HG02884 (cell line): ENCODE measurements around the gene PADI3.

Source experiments
- ATAC-seq: cut with Tn5 transposase; IDR thresholded peaks from one replicate; pipeline ENCODE4 v1.9.1; 2021; ENCODE audit warnings: mild to moderate bottlenecking, moderate library complexity; ENCODE audit not compliant: unreplicated experiment

The PADI3 gene

GRCh38 chr1:17248781-17249180 lies at the start of gene PADI3:
Gene PADI3, plus strand, starts transcription at chr1:17249098. Its CDS starts 40 bp downstream, at chr1:17249138.
- ATAC-seq = no peak

GRCh38 chr1:17199267-17200044 lies 49.4 kb upstream of the PADI3 start:
- ATAC-seq = no peak

GRCh38 chr1:17200246-17200645 lies 48.7 kb upstream of the PADI3 start:
- no peak for ATAC-seq

GRCh38 chr1:17200756-17201155 lies 48.1 kb upstream of the PADI3 start:
- ATAC-seq = no peak

DNA sequence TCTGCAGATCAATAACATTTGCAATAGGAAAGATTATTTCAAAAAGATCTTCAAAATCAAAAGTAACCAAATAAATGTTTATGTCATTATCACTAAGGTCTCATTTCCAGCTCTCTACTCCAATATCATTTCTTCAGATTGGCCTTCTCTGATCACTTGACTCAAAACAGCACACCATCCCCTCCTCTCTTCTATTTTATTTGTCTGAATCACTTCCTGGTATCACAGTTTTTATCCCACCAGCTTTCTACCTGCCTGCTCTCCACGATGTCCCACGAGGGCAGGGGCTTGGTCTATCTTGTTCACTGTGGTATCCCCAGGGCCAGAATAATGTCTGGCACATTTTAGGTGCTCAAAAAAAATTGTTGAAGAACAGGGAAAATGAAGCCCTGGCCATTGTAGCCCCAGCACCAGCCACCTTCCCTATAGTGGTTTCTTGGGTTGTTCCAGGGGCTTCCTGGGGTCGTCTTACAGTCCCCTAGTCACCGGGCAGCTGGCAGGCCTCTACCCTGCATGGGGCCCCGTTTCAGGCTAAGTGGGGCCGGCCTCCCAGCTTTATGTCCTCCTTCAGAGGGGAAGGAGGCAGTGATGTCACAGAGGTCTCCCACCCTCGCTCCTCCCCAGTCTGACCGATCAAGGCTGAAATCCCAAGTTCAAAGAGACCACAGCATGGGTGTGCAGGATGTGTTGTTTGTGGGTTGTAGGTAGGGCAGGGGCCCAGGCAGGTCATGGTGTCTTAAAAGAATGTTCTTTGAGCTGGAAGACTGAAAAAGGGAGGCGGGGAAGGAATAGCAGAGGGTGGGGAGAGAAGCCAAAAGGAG lies 47.5 kb upstream of the PADI3 start:
- ATAC-seq = no peak

DNA sequence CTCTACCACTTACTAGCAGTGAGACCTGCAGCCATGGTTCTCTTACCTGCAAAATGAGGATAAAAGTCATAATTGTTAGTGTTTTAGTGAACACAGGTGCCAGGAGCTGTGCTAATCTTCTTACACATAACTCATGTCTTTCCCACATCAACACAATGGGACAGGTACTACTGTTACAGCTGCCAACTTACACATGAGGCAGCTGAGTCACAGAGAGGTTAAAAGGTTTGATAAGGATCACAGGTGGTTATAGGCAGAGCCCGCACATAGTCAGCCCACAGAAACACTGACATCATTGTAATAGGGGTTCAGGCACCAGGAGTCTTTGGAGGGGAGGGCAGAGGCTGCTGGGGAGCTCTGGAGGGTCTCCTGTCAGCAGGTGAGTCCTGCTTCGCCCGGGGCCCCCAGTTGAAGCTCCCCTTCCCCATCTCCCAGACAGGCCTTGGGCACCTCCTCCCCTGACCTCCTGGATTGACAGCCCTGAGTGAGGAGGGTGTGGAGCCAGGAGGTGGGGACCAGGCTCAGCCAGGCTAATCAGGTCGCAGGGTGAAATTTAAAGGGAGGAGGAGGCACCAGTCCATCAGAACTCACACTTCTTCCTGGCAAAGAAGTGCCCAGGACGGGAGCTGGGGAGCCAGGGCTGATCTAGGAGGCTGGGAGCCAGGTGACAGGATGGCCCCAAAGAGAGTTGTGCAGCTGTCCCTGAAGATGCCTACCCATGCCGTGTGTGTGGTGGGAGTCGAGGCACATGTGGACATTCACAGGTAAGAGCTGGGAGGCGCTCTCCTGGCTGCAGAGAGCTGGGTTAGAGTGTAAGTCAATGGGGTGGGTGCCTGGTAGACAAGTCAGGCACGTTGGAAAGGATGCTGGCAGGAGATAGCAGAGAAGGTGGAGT lies 44.1 kb upstream of the PADI3 start, which contains the start of gene PADI1:
PADI1 (plus strand) TSS at position 583 of the 895 bp plus-strand sequence; CDS start at position 673, 90 bp downstream.
- no peak for ATAC-seq

DNA sequence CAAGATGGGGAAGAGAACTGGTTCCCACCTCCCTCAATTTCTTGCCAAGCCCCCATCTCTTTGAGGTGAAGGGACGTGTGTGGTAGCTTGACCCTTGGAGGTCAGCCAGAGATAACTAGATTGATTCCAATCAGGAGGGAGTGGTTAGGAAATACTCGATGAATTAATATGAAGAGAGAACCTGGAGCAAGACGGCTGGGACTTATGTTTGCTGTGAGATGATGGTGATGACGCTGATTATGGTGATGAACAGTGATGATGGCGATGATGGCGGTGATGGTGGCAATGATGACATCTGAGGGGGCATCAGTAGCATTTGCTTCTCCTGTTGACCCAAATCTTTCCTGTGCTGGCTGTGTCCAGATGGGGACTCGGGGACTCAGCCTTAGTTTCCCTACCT lies 43.2 kb upstream of the PADI3 start:
- no peak for ATAC-seq

GRCh38 chr1:17206196-17206595 lies 42.7 kb upstream of the PADI3 start:
- no peak for ATAC-seq

DNA sequence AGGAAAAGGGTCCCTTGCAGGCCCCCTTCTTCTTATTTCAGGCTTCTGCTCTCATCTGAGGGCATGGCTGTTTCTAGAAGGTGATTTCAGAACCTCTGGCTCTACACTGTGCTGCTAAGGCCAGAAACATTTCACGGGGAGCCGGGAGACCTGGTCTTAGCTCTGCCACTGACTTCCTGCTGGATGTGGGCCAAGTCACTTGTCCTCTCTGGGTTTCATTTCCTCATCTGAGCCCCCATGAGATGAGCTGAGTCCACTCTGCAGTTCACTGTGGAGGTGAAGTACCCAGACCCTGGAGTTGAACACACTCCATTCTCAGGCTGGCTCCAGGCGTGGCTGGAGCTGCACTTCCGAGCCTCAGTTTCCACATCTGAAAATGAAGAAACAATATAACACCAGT lies 41.9 kb upstream of the PADI3 start:
- peak; percentile 55 for ATAC-seq

- no peak for ATAC-seq
These were observed 41.4 kb upstream of the PADI3 start for GRCh38 chr1:17207540-17207939.

DNA sequence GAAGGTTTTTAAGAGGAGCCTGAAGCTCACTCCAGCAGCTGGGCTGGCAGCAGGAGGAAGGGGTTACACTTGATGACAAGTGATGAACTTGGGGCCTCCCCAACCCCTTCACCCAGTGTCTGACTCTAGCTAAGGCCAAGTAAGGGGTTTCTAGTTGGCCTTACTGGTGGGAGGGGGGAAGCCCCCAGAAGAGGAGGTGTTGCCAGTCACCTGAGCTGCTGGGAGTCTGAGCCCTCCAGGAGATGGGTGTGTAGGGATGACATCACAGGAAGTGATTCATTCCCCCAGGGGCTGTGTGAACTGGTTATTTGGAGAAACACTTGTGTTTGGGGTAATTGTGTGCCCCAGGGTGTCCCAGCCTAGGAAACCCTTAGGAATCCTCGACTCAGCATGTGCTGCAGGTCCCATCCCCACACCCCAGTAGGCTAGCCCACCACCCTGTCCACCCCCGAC lies 40.9 kb upstream of the PADI3 start:
- no peak for ATAC-seq

DNA sequence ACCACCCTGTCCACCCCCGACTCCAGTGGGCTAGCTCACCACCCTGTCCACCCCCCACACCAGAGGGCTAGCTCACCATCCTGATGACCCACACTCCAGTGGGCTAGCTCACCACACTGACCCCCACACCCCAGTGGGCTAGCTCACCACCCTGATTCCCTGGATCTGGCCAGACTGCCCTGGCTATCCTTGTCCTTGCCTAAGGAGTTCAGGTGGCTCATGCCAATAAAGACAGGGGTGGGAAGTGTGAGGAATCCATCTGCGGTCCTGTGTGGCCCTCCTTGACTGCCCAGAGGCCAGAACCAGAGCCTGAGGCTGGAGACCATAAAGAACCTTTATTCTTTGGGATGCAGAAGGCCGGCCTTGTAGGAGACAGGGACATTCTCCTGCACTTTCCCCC lies 40.4 kb upstream of the PADI3 start:
- ATAC-seq = no peak

DNA sequence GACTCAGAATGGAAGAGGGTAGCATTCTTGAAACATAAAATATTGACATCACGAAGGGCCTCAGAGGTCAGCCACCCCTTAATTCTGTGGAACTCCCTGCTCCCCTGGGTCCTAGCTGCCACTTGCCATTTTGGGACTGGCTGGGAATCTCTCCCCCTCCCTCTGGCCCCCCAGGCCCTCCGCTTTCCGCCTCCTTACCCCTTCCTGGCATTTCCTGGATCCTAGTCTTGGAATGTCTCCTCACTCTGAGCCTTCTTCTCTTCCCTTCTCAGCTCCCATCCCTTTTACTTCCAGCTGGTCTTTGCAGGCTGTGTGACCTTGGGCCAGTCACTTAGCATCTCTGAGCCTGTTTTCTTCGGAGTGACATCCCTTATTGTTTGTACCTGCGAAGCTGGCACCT lies 39.5 kb upstream of the PADI3 start:
- no peak for ATAC-seq

DNA sequence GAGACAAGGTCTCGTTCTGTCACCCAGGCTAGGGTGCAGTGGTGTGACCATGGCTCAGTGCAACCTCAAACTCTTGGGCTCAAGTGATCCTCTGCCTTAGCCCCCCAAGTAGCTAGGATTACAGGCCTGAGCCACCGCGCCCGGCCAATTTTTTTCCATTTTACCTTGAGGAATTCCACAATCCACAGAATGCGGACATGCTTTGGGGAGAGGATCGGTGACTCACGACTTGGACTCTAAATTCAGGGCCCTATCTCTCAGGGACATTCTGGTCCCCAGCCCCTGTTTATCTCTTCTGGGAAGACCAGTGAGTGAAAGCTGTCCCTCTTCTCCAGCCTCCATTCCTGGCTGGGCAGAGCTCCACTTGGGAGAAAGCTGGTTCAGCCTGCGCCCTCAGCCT lies 38.7 kb upstream of the PADI3 start:
- no peak for ATAC-seq

- ATAC-seq = no peak
These were observed 37.5 kb upstream of the PADI3 start for GRCh38 chr1:17211377-17211776.

- ATAC-seq = no peak
These were observed 36.9 kb upstream of the PADI3 start for GRCh38 chr1:17212009-17212408.

GRCh38 chr1:17212487-17213121 lies 36.3 kb upstream of the PADI3 start:
- ATAC-seq = no peak

DNA sequence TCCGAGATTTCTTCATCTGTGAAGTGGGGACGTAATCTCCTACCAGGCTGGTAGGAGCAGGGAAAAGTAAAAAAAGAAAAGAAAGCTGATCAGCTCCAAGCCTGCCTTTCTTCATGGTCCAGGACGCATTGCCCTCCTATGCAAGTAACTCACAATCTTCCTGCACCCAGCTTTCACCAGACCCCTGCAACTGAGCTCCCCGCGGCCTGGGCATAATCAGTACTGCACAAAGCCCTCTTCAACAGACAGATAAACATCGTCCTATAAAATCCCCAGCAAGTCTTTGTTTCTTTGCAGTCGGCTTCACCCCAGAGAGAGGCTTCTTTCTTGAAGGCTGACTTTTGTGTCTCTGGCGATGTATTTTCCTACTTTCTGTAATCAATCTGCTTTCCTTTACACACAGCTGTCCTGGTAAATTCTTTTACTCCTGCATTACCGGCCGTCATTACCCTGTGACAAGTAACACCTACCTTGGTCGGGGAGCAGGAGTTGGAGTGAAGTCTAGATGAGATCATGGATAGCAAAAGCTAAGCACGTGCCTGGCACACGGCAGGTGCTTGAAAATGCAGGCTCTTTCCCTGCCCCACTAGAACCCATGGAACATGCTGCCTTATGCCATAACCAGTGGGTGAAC lies 35.6 kb upstream of the PADI3 start:
- no peak for ATAC-seq

DNA sequence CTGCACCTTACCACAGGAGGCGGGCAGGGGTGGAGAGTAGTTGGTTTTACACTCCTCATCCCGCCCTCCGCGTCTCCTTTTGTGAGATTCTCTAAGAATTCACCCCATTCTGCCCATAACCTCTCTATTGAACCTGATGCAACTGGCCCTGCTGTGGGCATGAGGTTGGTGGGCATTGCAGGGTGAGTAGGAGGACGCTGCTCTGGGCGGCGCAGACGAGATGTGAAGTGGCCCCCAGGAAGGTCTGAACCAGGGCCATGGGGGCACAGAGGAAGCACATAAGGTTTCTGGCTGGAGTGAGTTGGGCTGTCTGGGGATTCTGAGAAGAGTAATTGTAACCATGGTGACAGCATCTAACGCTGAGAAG lies 35.1 kb upstream of the PADI3 start:
- ATAC-seq = no peak

DNA sequence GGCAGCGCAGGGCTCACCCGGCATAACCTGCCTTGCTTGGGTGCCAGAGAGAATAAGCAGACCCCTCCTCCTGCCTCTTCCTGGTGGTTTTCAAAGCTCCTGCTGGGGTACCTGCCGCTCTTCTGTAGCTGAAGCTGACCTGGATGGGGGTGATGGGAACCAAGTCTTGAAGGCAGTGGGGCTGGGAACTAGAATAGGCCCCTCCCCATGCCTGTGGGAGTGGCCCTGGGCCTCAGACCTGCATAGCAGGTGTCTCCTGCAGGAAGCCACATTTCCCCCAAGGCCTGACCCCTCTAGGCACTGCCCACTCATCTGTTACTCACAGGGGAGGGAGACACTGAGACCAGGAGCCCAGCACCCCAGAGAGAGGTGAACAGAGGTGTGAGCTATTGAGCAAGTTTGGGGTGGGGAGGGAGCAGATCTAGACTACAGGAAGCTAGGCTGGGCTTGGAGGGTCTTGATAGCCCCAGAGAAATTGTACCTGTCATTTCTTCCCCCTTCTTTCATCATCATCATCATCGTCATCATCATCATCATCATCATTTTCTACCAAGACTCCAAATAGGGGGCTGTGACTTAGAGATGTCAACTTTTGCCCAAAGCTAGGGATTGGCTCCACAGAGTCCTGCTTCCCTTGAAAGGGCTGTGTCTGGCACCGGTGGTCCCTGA lies 33.9 kb upstream of the PADI3 start:
- no peak for ATAC-seq
